Glutamatergic neuron (in vitro differentiated cells): ENCODE measurements around the gene FRMD4A. TPM values are rescaled to one million over a fixed set of nuclear protein-coding genes. Genes with fewer than 3 reads are reported as not detected.

Experiments
- DNase-seq: peaks from one replicate; pipeline ENCODE4 v3.0.0; 2022
- H3K27ac Mint-ChIP-seq: one replicate; pipeline ENCODE4 v1.8.0; 2020; ENCODE audit warnings: mild to moderate bottlenecking, mixed read lengths, inconsistent platforms; ENCODE audit not compliant: unreplicated experiment
- H3K27me3 Mint-ChIP-seq: one replicate; pipeline ENCODE4 v1.8.0; 2020; ENCODE audit warnings: mild to moderate bottlenecking, moderate library complexity, mixed read lengths, inconsistent platforms; ENCODE audit not compliant: unreplicated experiment
- H3K36me3 Mint-ChIP-seq: one replicate; pipeline ENCODE4 v1.8.0; 2020; ENCODE audit warnings: mild to moderate bottlenecking, mixed read lengths, inconsistent platforms; ENCODE audit not compliant: unreplicated experiment
- H3K4me1 Mint-ChIP-seq: one replicate; pipeline ENCODE4 v1.8.0; 2020; ENCODE audit warnings: mild to moderate bottlenecking, low read depth, mixed read lengths, inconsistent platforms; ENCODE audit not compliant: unreplicated experiment
- H3K4me3 Mint-ChIP-seq: one replicate; pipeline ENCODE4 v1.8.0; 2020; ENCODE audit warnings: mild to moderate bottlenecking, mixed read lengths, inconsistent platforms; ENCODE audit not compliant: unreplicated experiment
- H3K9me3 Mint-ChIP-seq: one replicate; pipeline ENCODE4 v1.8.0; 2020; ENCODE audit warnings: mild to moderate bottlenecking, moderate library complexity, mixed read lengths, inconsistent platforms; ENCODE audit not compliant: unreplicated experiment
- CTCF ChIP-seq: fragments of 200-600 bp; sonication (generic); IDR thresholded peaks from one replicate; pipeline ENCODE4 v1.5.0; 2021; ENCODE audit not compliant: partially characterized antibody, unreplicated experiment
- total RNA-seq: library from RNA; stranded (reverse); fragmentation: NEBNext Ultra II Directional; extraction: Animal tissue kit (Norgen Biotek cat#: 25700); gene quantifications from one replicate; pipeline ENCODE4 v1.2.1, GENCODE V29; 2021; ENCODE audit not compliant: unreplicated experiment

Gene FRMD4A
- total RNA-seq, 1 donor from 2014 or later, result 70.6 TPM

- peaks cover 9% of the 10 kb centered on the region for H3K4me1 Mint-ChIP-seq
- peaks cover 2% of the 10 kb centered on the region for H3K27me3 Mint-ChIP-seq
- no peak overlapping the region for H3K27ac Mint-ChIP-seq
Observed at GRCh38 chr10:14358886-14359573, 28.3 kb upstream of the FRMD4A start.

GRCh38 chr10:14356921-14357320, 26.2 kb upstream of the FRMD4A start:
- no peaks in the 10 kb centered on the region for H3K36me3 Mint-ChIP-seq
- H3K4me3 Mint-ChIP-seq, result no peak overlapping the region
- H3K9me3 Mint-ChIP-seq, result peaks cover 3% of the 10 kb centered on the region
- DNase-seq, result no peak
- no peak overlapping the region for H3K27ac Mint-ChIP-seq
- no peak for TF ChIP-seq CTCF
- H3K27me3 Mint-ChIP-seq, result peaks cover 2% of the 10 kb centered on the region
- peaks cover 10% of the 10 kb centered on the region for H3K4me1 Mint-ChIP-seq

More at GRCh38 chr10:14358886-14359573, 28.3 kb upstream of the FRMD4A start:
- no peak for DNase-seq
- H3K4me3 Mint-ChIP-seq, result no peak overlapping the region
- TF ChIP-seq CTCF, result no peak
- H3K36me3 Mint-ChIP-seq, result no peaks in the 10 kb centered on the region
- H3K9me3 Mint-ChIP-seq, result peaks cover 1% of the 10 kb centered on the region

- peaks cover 3% of the 10 kb centered on the region for H3K9me3 Mint-ChIP-seq
- H3K4me1 Mint-ChIP-seq, result peaks cover 10% of the 10 kb centered on the region
- H3K4me3 Mint-ChIP-seq, result no peak overlapping the region
- peaks cover 2% of the 10 kb centered on the region for H3K27me3 Mint-ChIP-seq
- H3K27ac Mint-ChIP-seq, result no peak overlapping the region
- DNase-seq, result no peak
- no peaks in the 10 kb centered on the region for H3K36me3 Mint-ChIP-seq
- TF ChIP-seq CTCF, result no peak
Observed at GRCh38 chr10:14355750-14356149, 25.0 kb upstream of the FRMD4A start.

GRCh38 chr10:14353291-14353913, 22.7 kb upstream of the FRMD4A start:
- H3K9me3 Mint-ChIP-seq, result peaks cover 3% of the 10 kb centered on the region
- DNase-seq, result no peak
- no peak overlapping the region for H3K4me3 Mint-ChIP-seq
- H3K4me1 Mint-ChIP-seq, result peaks cover 10% of the 10 kb centered on the region
- peaks cover 2% of the 10 kb centered on the region for H3K27me3 Mint-ChIP-seq
- no peak for TF ChIP-seq CTCF
- H3K27ac Mint-ChIP-seq, result no peak overlapping the region
- no peaks in the 10 kb centered on the region for H3K36me3 Mint-ChIP-seq

GRCh38 chr10:14350006-14350405, 19.3 kb upstream of the FRMD4A start:
- H3K4me1 Mint-ChIP-seq, result peaks cover 4% of the 10 kb centered on the region
- no peak for DNase-seq
- H3K9me3 Mint-ChIP-seq, result peaks cover 2% of the 10 kb centered on the region
- no peak for TF ChIP-seq CTCF
- no peak overlapping the region for H3K4me3 Mint-ChIP-seq
- H3K36me3 Mint-ChIP-seq, result peaks cover 5% of the 10 kb centered on the region
- peaks cover 2% of the 10 kb centered on the region for H3K27me3 Mint-ChIP-seq
- H3K27ac Mint-ChIP-seq, result no peak overlapping the region
